GM06990 (cell line): ENCODE measurements around the gene RGS10.
A peak's percentile ranks its signal among the peaks of the same experiment; 100 is the strongest.

Source experiments
- DNase-seq: peaks from one replicate; pipeline ENCODE4 v3.0.0-alpha.2; 2011; ENCODE audit not compliant: insufficient read length; ENCODE audit errors: extremely low read depth
- H3K27me3 ChIP-seq: replicated peaks from 2 replicates; pipeline ENCODE4 v1.6.0; 2011; ENCODE audit warnings: low read length; ENCODE audit not compliant: control insufficient read depth, insufficient read depth
- H3K36me3 ChIP-seq: 2 replicates; pipeline ENCODE4 v1.5.1; 2011; ENCODE audit warnings: low read length; ENCODE audit not compliant: control insufficient read depth, insufficient read depth
- H3K4me3 ChIP-seq: replicated peaks from 2 replicates; pipeline ENCODE4 v1.5.1; 2011; ENCODE audit warnings: low read depth, mild to moderate bottlenecking, control low read depth, low read length
- CTCF ChIP-seq: IDR thresholded peaks from 2 replicates; pipeline ENCODE4 v1.5.1; 2011; ENCODE audit warnings: low read length, control low read depth, mild to moderate bottlenecking, inconsistent platforms; ENCODE audit not compliant: insufficient read depth, poor library complexity, severe bottlenecking

RGS10 gene

GRCh38 chr10:119504651-119505050 lies 37.9 kb downstream of the RGS10 start:
- no peak for TF ChIP-seq CTCF
- peaks cover 17% of the 10 kb centered on the region for H3K36me3 ChIP-seq
- no peak overlapping the region for H3K4me3 ChIP-seq
- DNase-seq = no peak
- no peaks in the 10 kb centered on the region for H3K27me3 ChIP-seq

GRCh38 chr10:119503821-119504220 lies 38.7 kb downstream of the RGS10 start:
- Histone ChIP-seq H3K4me3 (no peak overlapping the region), H3K27me3 (no peaks in the 10 kb centered on the region), H3K36me3 (peaks cover 14% of the 10 kb centered on the region)
- TF ChIP-seq CTCF = no peak
- DNase-seq = no peak

GRCh38 chr10:119502618-119503155 lies 39.8 kb downstream of the RGS10 start:
- Histone ChIP-seq H3K4me3 (no peak overlapping the region), H3K27me3 (no peaks in the 10 kb centered on the region), H3K36me3 (peaks cover 13% of the 10 kb centered on the region)
- TF ChIP-seq CTCF = no peak
- DNase-seq = no peak

DNA sequence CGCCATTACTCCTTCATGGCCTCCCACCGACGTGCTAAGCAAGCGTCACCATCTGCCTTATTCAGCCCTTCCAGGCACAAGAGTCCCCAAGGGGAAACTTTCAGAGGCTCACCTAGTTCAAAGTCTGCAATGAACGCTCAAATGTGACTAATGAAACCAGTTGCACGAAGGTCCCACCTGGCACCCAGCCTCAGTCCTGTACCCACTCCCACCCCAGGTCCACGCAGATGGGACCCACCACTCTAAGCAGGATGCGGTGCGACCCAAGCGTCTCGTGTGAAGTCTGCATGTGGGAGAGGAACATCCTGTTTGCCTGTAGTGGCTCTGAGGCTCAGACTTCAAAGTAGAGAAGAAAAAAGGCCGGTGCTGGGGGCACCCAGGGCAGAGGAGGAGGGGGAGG lies 40.3 kb downstream of the RGS10 start:
- Histone ChIP-seq H3K36me3 (peaks cover 13% of the 10 kb centered on the region), H3K27me3 (no peaks in the 10 kb centered on the region), H3K4me3 (no peak overlapping the region)
- no peak for TF ChIP-seq CTCF
- DNase-seq = peak; percentile 47

DNA sequence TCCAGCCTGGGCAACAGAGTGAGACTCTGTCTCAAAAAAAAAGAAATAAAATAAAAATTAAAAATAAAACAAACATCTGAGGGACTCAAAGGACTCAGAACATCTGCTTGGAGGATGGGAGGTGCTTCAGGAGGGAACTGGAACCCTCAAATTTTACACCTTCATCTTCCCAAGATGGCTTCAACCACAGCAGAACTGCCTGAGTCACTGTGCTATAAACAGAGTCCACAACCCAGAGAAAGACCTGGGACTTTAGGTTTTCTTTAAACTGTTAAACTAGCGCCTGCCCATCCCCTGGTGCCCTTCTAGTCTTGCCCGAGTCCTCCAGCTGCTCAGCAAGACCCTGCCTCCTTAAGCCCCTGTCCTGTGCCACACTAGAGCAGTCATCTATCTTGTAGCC lies 40.8 kb downstream of the RGS10 start:
- TF ChIP-seq CTCF = no peak
- H3K27me3 ChIP-seq = no peaks in the 10 kb centered on the region
- peaks cover 13% of the 10 kb centered on the region for H3K36me3 ChIP-seq
- H3K4me3 ChIP-seq = no peak overlapping the region
- DNase-seq = no peak

GRCh38 chr10:119500821-119501220 lies 41.7 kb downstream of the RGS10 start:
- Histone ChIP-seq H3K27me3 (no peaks in the 10 kb centered on the region), H3K36me3 (peaks cover 11% of the 10 kb centered on the region), H3K4me3 (no peak overlapping the region)
- no peak for TF ChIP-seq CTCF
- no peak for DNase-seq
